Measurements from ENCODE around the gene CP.

DNA sequence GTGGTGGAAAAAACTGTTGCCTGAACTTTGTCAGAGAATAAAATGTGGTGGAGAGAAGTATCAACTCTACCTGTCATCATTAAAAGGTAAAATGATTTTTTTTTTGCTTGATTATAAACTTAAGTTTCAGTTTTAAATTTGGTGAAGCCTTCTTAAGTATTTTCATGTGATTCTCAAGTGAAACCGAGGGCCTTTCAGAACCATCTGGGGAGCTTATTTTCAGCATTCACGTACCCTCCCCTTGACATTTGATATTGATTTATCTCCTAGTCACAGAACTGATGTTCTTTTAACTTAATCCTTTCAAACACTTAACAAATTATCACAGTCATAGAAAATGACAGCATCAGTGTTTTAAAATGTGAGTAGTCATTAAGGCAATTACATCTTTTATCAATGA lies 53.7 kb downstream of the CP start:
- TF ChIP-seq, protein P1, sequence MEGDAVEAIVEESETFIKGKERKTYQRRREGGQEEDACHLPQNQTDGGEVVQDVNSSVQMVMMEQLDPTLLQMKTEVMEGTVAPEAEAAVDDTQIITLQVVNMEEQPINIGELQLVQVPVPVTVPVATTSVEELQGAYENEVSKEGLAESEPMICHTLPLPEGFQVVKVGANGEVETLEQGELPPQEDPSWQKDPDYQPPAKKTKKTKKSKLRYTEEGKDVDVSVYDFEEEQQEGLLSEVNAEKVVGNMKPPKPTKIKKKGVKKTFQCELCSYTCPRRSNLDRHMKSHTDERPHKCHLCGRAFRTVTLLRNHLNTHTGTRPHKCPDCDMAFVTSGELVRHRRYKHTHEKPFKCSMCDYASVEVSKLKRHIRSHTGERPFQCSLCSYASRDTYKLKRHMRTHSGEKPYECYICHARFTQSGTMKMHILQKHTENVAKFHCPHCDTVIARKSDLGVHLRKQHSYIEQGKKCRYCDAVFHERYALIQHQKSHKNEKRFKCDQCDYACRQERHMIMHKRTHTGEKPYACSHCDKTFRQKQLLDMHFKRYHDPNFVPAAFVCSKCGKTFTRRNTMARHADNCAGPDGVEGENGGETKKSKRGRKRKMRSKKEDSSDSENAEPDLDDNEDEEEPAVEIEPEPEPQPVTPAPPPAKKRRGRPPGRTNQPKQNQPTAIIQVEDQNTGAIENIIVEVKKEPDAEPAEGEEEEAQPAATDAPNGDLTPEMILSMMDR (IDR thresholded peaks at IDR 0.05; ENCODE audit: borderline replicate concordance, extremely low read depth, low read length, poor library complexity, severe bottlenecking), result no peak
- TF ChIP-seq EZH2 (IDR thresholded peaks at IDR 0.05; ENCODE audit: borderline replicate concordance, low read depth, low read length, severe bottlenecking), result no peak

Data from DND-41 (cell line).